Muscle layer of duodenum (tissue), 2 donors: ENCODE results near the gene LRRC58.
"Not testable (repeated sequence)": the region's sequence is repeated elsewhere in the genome, so short reads cannot be mapped to it uniquely, and the experiment has no call there.

Experiments used
- H3K27ac ChIP-seq: one replicate; pipeline ENCODE4 v1.7.0; 2013; ENCODE audit warnings: mild to moderate bottlenecking, low read length
- H3K27me3 ChIP-seq: one replicate; pipeline ENCODE4 v1.7.0; 2013; ENCODE audit warnings: low read depth, mild to moderate bottlenecking, control low read depth, low read length
- H3K36me3 ChIP-seq, 2 donors: one replicate each; pipeline ENCODE4 v1.7.0; 2013; ENCODE audit warnings: low read length in 2 of 2, control low read depth in 1 of 2, mild to moderate bottlenecking in 1 of 2; ENCODE audit not compliant: insufficient read depth in 2 of 2, control insufficient read depth in 1 of 2
- H3K4me1 ChIP-seq, 2 donors: one replicate each; pipeline ENCODE4 v1.7.0; 2013; ENCODE audit warnings: low read length in 2 of 2, mild to moderate bottlenecking in 2 of 2, control low read depth in 1 of 2, moderate library complexity in 1 of 2; ENCODE audit not compliant: insufficient read depth in 2 of 2, control insufficient read depth in 1 of 2
- H3K4me3 ChIP-seq, 2 donors: one replicate each; pipeline ENCODE4 v1.7.0; 2013; ENCODE audit warnings: low read length in 2 of 2, low read depth in 1 of 2, mild to moderate bottlenecking in 1 of 2
- H3K9me3 ChIP-seq, 2 donors: one replicate each; pipeline ENCODE4 v1.7.0; 2013; ENCODE audit warnings: low read length in 2 of 2, control low read depth in 1 of 2, mild to moderate bottlenecking in 1 of 2; ENCODE audit not compliant: control insufficient read depth in 1 of 2
- donor health status: healthy.

The LRRC58 gene

DNA sequence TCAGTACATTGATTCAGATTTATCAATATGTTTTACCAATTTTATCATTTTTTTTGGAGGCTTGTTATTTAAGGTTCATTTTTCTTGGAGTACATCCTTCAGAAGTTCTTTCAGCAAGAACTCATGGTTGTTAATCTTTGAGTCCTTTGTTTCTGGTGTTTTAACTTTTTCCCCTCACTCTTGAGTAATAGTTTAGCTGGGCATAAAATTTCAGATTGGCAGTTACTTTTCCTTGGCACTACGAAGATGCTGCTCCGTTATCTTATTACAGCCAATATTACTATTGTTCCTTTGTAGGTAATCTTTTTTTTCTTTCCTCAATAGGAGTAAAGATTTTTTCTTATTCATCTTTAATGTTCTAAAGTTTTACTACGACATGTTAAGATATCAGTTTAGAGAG lies 9.8 kb downstream of the LRRC58 start:
- H3K36me3 ChIP-seq, result peaks cover 0 to 11% of the 10 kb centered on the region in 2 donors
- no peak overlapping the region for H3K27ac ChIP-seq
- H3K9me3 ChIP-seq, result no peaks in the 10 kb centered on the region
- H3K27me3 ChIP-seq, result no peaks in the 10 kb centered on the region
- H3K4me1 ChIP-seq, result peaks cover 0 to 4% of the 10 kb centered on the region in 2 donors
- H3K4me3 ChIP-seq, result no peak overlapping the region

DNA sequence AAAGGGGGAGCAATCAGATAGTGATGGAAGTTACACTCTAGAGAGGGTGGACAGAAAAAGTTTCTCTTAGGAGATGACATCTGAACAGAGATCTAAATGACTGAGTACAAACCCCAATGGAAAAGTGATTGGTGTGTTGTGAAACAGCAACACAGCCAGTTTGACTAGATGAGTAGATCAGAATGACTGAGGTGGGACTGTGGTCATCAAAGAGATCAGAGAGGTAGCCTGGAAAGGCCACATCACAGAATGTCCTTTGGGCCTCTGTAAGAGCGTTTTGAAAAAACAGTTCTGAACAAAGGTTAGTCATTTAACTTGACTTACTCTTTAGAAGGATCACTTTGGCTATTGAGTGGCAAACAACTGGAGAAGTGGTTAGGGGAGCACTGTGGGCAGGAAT lies 10.6 kb downstream of the LRRC58 start:
- no peak overlapping the region for H3K4me3 ChIP-seq
- no peaks in the 10 kb centered on the region for H3K9me3 ChIP-seq
- no peak overlapping the region for H3K27ac ChIP-seq
- H3K36me3 ChIP-seq, result peaks cover 4 to 11% of the 10 kb centered on the region in 2 donors
- H3K4me1 ChIP-seq, result peaks cover 0 to 4% of the 10 kb centered on the region in 2 donors
- H3K27me3 ChIP-seq, result no peaks in the 10 kb centered on the region

DNA sequence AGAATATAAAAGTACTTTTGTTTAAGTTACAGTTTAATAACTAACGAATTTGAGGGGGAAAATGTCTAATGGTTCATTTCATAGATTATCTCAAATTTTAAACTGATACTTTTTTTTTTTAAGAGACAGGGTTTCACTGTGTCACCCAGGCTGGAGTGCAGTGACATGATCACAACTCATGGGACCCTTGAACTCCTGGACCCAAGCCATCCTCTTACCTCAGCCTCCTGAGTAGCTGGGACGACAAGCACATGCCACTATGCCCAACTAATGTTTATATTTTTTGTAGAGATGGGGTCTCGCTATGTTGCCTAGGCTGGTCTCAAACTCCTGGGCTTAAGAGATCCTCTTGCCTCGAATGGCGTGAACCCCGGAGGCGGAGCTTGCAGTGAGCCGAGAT lies 16.5 kb downstream of the LRRC58 start:
- Histone ChIP-seq H3K36me3 (peaks cover 11 to 23% of the 10 kb centered on the region in 2 donors), H3K4me1 (peaks cover 0 to 4% of the 10 kb centered on the region in 2 donors), H3K4me3 (no peak overlapping the region), H3K9me3 (no peaks in the 10 kb centered on the region), H3K27me3 (no peaks in the 10 kb centered on the region), H3K27ac (no peak overlapping the region)

DNA sequence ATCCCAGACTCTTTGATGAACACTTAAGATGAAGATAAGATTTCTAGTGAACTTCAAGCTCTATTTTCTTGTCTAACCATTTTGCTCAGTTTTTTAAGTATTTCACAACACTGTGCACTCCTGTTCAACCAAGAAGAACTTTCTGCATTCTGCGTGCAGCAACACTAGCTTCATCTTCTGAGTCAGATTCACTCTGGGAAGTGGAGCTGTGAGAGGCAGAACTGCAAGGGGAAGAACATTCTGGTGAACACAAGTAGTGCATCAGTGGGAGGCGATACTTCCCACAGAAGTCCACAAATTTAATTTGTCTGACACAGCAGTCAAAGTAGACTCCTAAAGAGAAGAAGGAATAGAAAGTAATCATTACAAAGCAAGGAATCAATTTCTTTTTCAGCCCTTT lies 18.1 kb downstream of the LRRC58 start:
- Histone ChIP-seq H3K4me1 (peaks cover 0 to under 1% of the 10 kb centered on the region in 2 donors), H3K27ac (no peak overlapping the region)

DNA sequence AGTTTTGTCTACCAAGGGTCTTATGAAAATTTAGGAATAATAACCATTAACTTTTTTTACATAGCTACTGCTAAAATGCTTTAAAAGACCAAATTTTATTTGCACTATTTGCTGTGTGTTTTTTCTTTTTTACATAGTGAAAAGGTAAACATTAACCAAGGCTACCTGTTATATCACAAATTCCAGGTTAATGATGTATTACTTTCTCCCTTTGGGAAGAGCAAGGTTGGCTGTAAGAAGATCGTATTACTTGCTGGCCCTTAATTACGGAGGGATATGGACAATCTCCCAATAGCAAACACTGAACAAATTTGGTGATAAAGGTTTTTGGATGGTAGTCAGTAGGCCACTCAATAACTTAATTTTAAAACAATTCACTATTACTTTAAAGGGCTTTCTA lies 22.4 kb downstream of the LRRC58 start:
- Histone ChIP-seq H3K4me1 (no peaks in the 10 kb centered on the region), H3K27me3 (no peaks in the 10 kb centered on the region), H3K27ac (no peak overlapping the region), H3K4me3 (no peak overlapping the region), H3K9me3 (no peaks in the 10 kb centered on the region), H3K36me3 (peaks cover 7 to 41% of the 10 kb centered on the region in 2 donors)

More for the DNA sequence above, 18.1 kb downstream of the LRRC58 start:
- no peak overlapping the region for H3K4me3 ChIP-seq
- H3K9me3 ChIP-seq, result no peaks in the 10 kb centered on the region
- peaks cover 11 to 23% of the 10 kb centered on the region in 2 donors for H3K36me3 ChIP-seq
- H3K27me3 ChIP-seq, result no peaks in the 10 kb centered on the region

DNA sequence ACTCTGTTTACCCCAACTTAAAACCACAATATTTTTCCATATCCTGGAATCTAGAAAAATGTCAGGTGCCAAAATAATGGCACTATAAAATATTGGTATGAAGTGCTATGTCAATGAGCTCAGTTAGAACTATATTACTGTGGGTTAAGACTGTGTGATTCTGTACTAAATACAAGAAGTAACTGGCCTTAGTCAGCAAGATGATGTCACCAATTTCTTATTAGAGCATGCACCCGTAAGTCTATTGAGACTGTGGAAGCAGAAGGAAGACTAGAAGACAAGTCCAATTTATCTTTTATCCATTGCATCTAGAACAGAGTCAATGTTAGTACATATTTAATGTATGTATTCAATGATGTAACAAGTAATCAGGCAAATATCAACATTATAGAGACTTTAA lies 25.0 kb downstream of the LRRC58 start:
- Histone ChIP-seq H3K27me3 (no peaks in the 10 kb centered on the region), H3K9me3 (no peaks in the 10 kb centered on the region), H3K27ac (no peak overlapping the region), H3K4me1 (no peaks in the 10 kb centered on the region), H3K4me3 (no peak overlapping the region), H3K36me3 (peaks cover 0 to 26% of the 10 kb centered on the region in 2 donors)

DNA sequence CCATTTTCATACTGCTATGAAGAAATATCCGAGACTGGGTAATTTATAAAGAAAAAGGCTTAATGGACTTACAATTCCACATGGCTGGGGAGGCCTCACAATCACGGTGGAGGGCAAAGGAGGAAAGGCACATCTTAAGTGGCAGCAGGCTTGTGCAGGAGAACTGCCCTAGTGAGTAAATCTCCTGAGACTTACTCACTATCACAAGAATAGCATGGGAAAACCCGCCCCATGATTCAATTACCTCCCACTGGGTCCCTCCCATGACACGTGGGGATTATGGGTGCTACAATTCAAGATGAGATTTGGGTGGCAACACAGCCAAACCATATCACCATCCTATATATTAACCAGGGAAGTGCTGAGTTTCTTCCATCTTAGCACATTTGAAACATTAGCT lies 25.4 kb downstream of the LRRC58 start:
- H3K36me3 ChIP-seq, result peaks cover 0 to 26% of the 10 kb centered on the region in 2 donors
- H3K9me3 ChIP-seq, H3K27me3 ChIP-seq, H3K27ac ChIP-seq, H3K4me3 ChIP-seq, H3K4me1 ChIP-seq: not testable (repeated sequence)

DNA sequence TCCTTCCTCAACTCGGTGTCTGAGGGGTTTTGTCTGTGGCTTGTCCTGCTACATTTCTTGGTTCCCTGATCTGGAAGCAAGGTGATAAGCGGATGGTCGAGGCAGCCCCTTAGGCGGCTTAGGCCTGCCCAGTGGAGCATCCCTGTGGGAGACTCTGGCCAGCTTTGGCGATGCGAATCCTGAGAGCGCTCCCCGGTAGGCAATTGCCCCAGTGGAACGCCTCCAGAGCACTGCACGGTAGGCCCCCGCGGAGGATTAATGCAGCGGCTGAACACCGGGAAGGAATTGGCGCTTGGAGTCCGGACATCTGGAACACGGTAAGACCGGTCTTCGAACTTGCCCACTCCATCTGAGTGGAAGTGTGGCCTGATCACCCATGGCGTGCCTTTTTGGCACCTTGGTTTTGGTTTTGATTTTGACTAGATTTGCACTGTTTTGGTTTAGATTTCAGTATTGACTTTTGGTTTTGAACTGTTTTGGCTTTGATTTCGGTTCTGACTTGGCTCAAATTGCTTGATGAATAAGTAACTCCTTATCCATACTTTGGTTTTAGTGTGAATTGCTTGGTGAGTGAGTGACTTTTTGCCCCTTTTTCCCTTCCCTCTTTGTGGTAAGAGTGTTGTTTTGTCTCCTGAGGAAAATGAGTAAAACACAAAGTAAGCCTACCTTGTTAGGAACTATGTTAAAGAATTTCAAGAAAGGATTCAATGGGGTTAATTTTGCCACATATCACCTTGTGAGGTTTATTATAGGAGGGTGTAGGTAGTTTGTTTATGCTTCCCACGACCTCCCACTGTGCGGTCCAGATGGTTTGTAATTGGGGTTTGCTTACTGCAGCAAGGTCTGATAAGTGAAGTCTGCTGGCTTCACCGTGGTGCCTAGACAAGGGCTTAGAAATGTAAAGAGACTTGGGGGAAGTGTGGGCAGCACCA lies 37.0 kb downstream of the LRRC58 start:
- no peaks in the 10 kb centered on the region for H3K36me3 ChIP-seq
- H3K9me3 ChIP-seq, result peaks cover 0 to 4% of the 10 kb centered on the region in 2 donors
- no peak overlapping the region for H3K4me3 ChIP-seq
- no peaks in the 10 kb centered on the region for H3K27me3 ChIP-seq
- no peaks in the 10 kb centered on the region for H3K4me1 ChIP-seq
- no peak overlapping the region for H3K27ac ChIP-seq

DNA sequence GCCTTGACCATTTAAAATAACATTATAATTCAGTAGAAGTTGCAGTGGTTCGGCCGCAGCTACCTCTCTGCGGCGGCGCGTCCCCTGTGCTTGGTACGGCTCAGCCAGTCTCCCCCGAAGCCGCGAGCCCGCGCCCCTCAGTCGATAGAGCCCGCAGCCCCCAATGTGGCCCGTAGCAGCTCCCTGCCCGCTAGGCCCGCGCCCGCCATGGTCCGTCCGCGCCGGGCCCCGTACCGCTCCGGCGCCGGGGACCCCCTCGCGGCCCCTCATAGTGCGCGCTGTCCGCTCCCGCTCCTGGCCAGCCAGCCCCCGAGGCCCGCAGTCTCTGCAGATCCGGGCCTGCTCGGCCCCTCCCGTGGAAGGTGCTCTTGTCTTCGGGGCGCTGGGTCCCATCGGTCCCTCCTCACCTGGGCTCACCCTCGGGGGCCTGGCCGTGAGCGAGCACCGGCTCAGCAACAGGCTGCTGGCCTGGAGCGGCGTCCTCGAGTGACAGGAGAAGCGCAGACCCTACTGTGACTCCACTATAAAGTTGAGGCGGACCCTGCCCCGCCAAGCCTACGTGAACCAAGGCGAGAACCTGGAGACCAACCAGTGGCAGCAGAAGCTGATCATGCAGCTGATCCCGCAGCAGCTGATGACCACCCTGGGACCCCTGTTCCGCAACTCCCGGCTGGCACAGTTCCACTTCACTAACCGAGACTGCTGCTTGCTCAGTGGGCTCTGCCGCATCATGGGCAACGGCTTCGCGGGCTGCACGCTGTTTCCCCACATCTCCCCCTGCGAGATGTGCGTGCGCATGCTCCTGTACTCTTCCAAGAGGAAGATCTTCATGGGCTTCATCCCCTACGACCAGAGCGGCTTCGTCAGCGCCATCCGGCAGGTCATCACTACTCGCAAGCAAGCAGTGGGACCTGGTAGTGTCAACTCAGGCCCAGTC lies 42.4 kb downstream of the LRRC58 start:
- Histone ChIP-seq H3K4me3 (no peak overlapping the region), H3K4me1 (no peaks in the 10 kb centered on the region), H3K27me3 (no peaks in the 10 kb centered on the region), H3K36me3 (no peaks in the 10 kb centered on the region), H3K9me3 (no peaks in the 10 kb centered on the region), H3K27ac (no peak overlapping the region)

DNA sequence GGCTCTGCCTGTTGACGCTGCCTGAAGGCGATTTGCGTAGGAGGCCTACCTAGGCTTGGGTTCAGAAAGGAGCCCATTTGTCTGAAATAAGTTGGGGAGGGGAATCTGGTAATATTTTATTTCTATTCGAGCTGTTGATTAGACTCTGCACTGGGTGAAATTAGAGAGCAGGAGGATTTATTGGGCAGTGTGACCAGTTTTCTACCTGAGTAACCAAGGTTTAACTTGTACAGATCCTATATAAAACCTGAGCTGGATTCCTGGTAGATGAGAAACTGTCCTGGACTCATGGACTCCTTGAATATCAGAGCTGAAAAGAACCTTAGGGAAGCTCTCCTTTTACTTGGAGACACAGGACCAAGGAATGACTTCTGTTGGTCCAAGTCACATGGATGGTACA lies 44.5 kb downstream of the LRRC58 start:
- H3K27me3 ChIP-seq, result no peaks in the 10 kb centered on the region
- no peaks in the 10 kb centered on the region for H3K36me3 ChIP-seq
- no peaks in the 10 kb centered on the region for H3K9me3 ChIP-seq
- no peaks in the 10 kb centered on the region for H3K4me1 ChIP-seq
- no peak overlapping the region for H3K27ac ChIP-seq
- H3K4me3 ChIP-seq, result no peak overlapping the region

DNA sequence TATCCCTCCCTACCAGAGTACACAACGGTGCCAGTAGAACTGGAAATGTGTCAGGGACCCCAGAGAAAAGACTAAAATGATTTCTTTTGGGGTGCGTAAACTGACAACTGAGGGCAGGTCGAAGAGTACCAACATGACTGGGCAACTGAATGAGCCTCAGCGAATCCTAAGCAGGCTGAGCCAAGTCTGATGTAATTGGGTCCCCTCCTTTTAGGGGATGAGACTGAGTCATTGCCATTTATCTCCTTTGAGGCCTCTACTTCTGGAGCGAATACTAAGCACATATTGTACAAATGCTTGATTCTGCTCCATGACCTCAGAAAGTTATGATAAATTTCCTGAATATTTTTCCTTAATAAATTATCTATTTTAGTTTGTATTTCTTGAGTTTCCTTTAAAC lies 46.8 kb downstream of the LRRC58 start:
- no peak overlapping the region for H3K4me3 ChIP-seq

More for the DNA sequence above, 46.8 kb downstream of the LRRC58 start:
- Histone ChIP-seq H3K4me1 (no peaks in the 10 kb centered on the region), H3K9me3 (no peaks in the 10 kb centered on the region), H3K27ac (no peak overlapping the region), H3K27me3 (no peaks in the 10 kb centered on the region), H3K36me3 (no peaks in the 10 kb centered on the region)
